Right lobe of liver (tissue), 6 donors: ENCODE data around the gene WNT3. TPM values are rescaled to one million over a fixed set of nuclear protein-coding genes. Genes with fewer than 3 reads are reported as not detected.

Experiments used
- ATAC-seq, 4 donors: fragments of 200-7000 bp; cut with Tn5 transposase; one replicate each; pipeline ENCODE4 v1.9.1; 2020; ENCODE audit warnings: mild to moderate bottlenecking in 4 of 4, moderate library complexity in 4 of 4
- DNase-seq, 3 donors: peaks; one replicate each; pipeline ENCODE4 v3.0.0-alpha.2; 2020
- H3K27ac ChIP-seq, 3 donors: fragments of 200-600 bp; one replicate each; pipeline ENCODE4 v1.8.0; 2022
- H3K27me3 ChIP-seq, 2 donors: fragments of 200-600 bp; one replicate each; pipeline ENCODE4 v1.8.0; 2022
- H3K36me3 ChIP-seq, 4 donors: fragments of 200-600 bp; sonication (generic) in 1 of 4; one replicate each; pipeline versions ENCODE4 v1.5.1 to v1.8.0; 2017 to 2022; ENCODE audit warnings: control low read depth in 1 of 4
- H3K4me1 ChIP-seq, 4 donors: fragments of 200-600 bp; sonication (generic) in 1 of 4; one replicate each; pipeline versions ENCODE4 v1.5.1 to v1.8.0; 2017 to 2022; ENCODE audit warnings: control low read depth in 1 of 4
- H3K4me3 ChIP-seq, 3 donors: fragments of 200-600 bp; one replicate each; pipeline ENCODE4 v1.8.0; 2022
- H3K9me3 ChIP-seq, 4 donors: fragments of 200-600 bp; sonication (generic) in 1 of 4; one replicate each; pipeline versions ENCODE4 v1.5.1 to v1.8.0; 2017 to 2022; ENCODE audit warnings: control low read depth in 1 of 4
- CTCF ChIP-seq, 4 donors: fragments of 200-600 bp in 3 of 4; fragments of 450-650 bp in 1 of 4; IDR thresholded peaks; one replicate each; pipeline versions ENCODE4 v1.5.1 to v1.8.0; 2016 to 2022; ENCODE audit warnings: antibody characterized with exemption in 4 of 4, mild to moderate bottlenecking in 2 of 4
- POLR2A ChIP-seq: fragments of 450-650 bp; IDR thresholded peaks from one replicate; pipeline ENCODE4 v1.6.1; 2017; ENCODE audit warnings: antibody characterized with exemption, mild to moderate bottlenecking
- WGBS: methylation state at CpG from one replicate; pipeline ENCODE4 v1.1.6; 2018; ENCODE audit warnings: low coverage, low lambda C conversion rate; ENCODE audit not compliant: insufficient coverage; ENCODE audit errors: missing lambda C conversion rate; 5-methylcytosine and 5-hydroxymethylcytosine counted together
- intact Hi-C, 2 donors: fragments of 100-400 bp; cut with DNase I; formaldehyde crosslinking; loops; one replicate each; pipeline versions ENCODE4 v1.11.2 to v1.14.1; 2022
- total RNA-seq, 6 experiments: library from RNA; depleted of rRNA in 2 of 6; stranded (reverse); fragments of >200 nt in 2 of 6; fragmentation: NEBNext Ultra II Directional in 3 of 6; extraction: Animal tissue kit (Norgen Biotek cat#: 25700) in 3 of 6; gene quantifications; one replicate each; pipeline versions ENCODE4 v1.1.0 to v1.2.4, GENCODE V29; 2016 to 2023
- donor health status: DM: no; HTN: yes; CAD: no.
- donor health status: DM: no; HTN: no; CAD: no.
- donor health status: DM: no; HTN: no; CAD: no.
- donor health status: DM: no; HTN: yes; CAD: no.
- donor health status: DM: no; HTN: yes; CAD: no.

The WNT3 gene
- total RNA-seq, 6 experiments from 2014 or later: 1.0 to 5.0 (median 4.0) TPM

GRCh38 chr17:46727572-46728348, 90.7 kb downstream of the WNT3 start:
- ATAC-seq: no peak
- Histone ChIP-seq H3K4me1 (no peaks in the 10 kb centered on the region), H3K27ac (no peak overlapping the region), H3K9me3 (no peaks in the 10 kb centered on the region), H3K27me3 (no peaks in the 10 kb centered on the region), H3K4me3 (no peak overlapping the region), H3K36me3 (peaks cover 0 to 10% (median 0%) of the 10 kb centered on the region in 4 donors)
- intact Hi-C loops: no loop called here
- no peak for TF ChIP-seq POLR2A
- TF ChIP-seq CTCF (IDR thresholded peaks at IDR 0.05): no peak
- no peak for DNase-seq
- 98% methylated on average over 4 of the region's 4 CpGs for WGBS

- Histone ChIP-seq H3K4me3 (no peak overlapping the region), H3K27ac (no peak overlapping the region), H3K4me1 (no peaks in the 10 kb centered on the region), H3K9me3 (no peaks in the 10 kb centered on the region), H3K27me3 (no peaks in the 10 kb centered on the region), H3K36me3 (peaks cover 0 to 10% (median 0%) of the 10 kb centered on the region in 4 donors)
- TF ChIP-seq CTCF (IDR thresholded peaks at IDR 0.05): no peak
- TF ChIP-seq POLR2A: no peak
- ATAC-seq (peak in 1 of 4 donors; percentile 69), DNase-seq (no peak)
- intact Hi-C loops: no loop called here
- 76% methylated on average over 2 of the region's 3 CpGs for WGBS
Measured at GRCh38 chr17:46726206-46726605, 92.3 kb downstream of the WNT3 start.

GRCh38 chr17:46722662-46723285, 95.7 kb downstream of the WNT3 start:
- intact Hi-C loops: no loop called here
- no peaks in the 10 kb centered on the region for H3K27me3 ChIP-seq
- ATAC-seq: no peak
- TF ChIP-seq CTCF (IDR thresholded peaks at IDR 0.05) (no peak), POLR2A (no peak)
- H3K9me3 ChIP-seq: no peaks in the 10 kb centered on the region
- no peak for DNase-seq
- no peak overlapping the region for H3K27ac ChIP-seq
- H3K36me3 ChIP-seq: no peaks in the 10 kb centered on the region
- H3K4me3 ChIP-seq: no peak overlapping the region
- WGBS: 70% methylated on average over 6 of the region's 7 CpGs
- no peaks in the 10 kb centered on the region for H3K4me1 ChIP-seq

- Histone ChIP-seq H3K4me1 (no peaks in the 10 kb centered on the region), H3K36me3 (no peaks in the 10 kb centered on the region), H3K4me3 (no peak overlapping the region), H3K9me3 (no peaks in the 10 kb centered on the region), H3K27me3 (no peaks in the 10 kb centered on the region), H3K27ac (no peak overlapping the region)
- no peak for TF ChIP-seq CTCF (IDR thresholded peaks at IDR 0.05)
- no peak for TF ChIP-seq POLR2A
- WGBS: 59% methylated on average over 5 of the region's 5 CpGs
- DNase-seq (no peak), ATAC-seq (peak in 1 of 4 donors; percentile 16)
- intact Hi-C loops: no loop called here
Measured at GRCh38 chr17:46720408-46720807, 98.1 kb downstream of the WNT3 start.
